Erythroblast (primary cell): ENCODE measurements around the gene SPAG17.

ENCODE experiments used
- GATA1 ChIP-seq: IDR thresholded peaks from 2 replicates; pipeline ENCODE4 v1.6.1; 2011; ENCODE audit warnings: low read depth, mild to moderate bottlenecking, control low read depth, low read length, moderate library complexity
- POLR2A ChIP-seq: IDR thresholded peaks from 2 replicates; pipeline ENCODE4 v1.6.1; 2011; ENCODE audit warnings: mild to moderate bottlenecking, low read length

DNA sequence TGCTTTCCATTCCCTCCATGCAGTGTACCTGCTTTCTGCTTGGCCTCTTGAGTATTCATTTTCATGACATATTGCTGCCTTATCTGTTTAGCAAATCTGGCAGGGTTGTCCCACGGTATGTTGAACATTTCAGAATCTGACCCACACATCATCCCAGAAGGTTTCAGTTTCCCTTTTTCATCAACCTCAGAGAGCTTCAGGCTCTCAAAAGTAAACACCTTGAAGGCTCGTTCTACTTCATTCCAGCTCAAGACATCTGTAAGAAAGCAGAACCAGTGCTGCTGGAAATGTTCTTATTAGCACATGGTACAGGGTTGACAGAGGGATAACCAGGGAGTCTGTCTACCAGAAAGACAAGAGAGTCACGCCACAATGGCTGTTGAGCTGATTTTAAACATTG lies 103.6 kb downstream of the SPAG17 start:
- no peak for TF ChIP-seq POLR2A
- no peak for TF ChIP-seq GATA1
